Stimulated activated CD8-positive, alpha-beta memory T cell treated with anti-CD3 and anti-CD28 coated beads, Interleukin-4, amount 100 ng/mL, for 4 hours (primary cell): Measurements from ENCODE around the gene GPR160.

Experiments
- DNase-seq, 2 donors: peaks; one replicate each; pipeline ENCODE4 v3.0.0-alpha.2; 2020; ENCODE audit warnings: low read depth in 2 of 2, low spot score in 1 of 2

Gene GPR160

GRCh38 chr3:170063691-170064090 is 25.9 kb downstream of the GPR160 start:
- DNase-seq: no peak

- no peak for DNase-seq
Observed at GRCh38 chr3:170064108-170064507, 26.3 kb downstream of the GPR160 start.

GRCh38 chr3:170075441-170076091 is 37.8 kb downstream of the GPR160 start:
- DNase-seq: no peak

- no peak for DNase-seq
Observed at GRCh38 chr3:170076715-170077238, 39.0 kb downstream of the GPR160 start.

- DNase-seq: no peak
Observed at GRCh38 chr3:170077361-170077760, 39.6 kb downstream of the GPR160 start.

GRCh38 chr3:170078620-170079281 is 41.0 kb downstream of the GPR160 start:
- no peak for DNase-seq

GRCh38 chr3:170079536-170080165 is 41.9 kb downstream of the GPR160 start:
- no peak for DNase-seq

GRCh38 chr3:170080605-170081004 is 42.8 kb downstream of the GPR160 start:
- DNase-seq: no peak

GRCh38 chr3:170081079-170081741 is 43.4 kb downstream of the GPR160 start:
- no peak for DNase-seq

GRCh38 chr3:170083343-170083742 is 45.5 kb downstream of the GPR160 start:
- DNase-seq: no peak

- DNase-seq: no peak
Observed at GRCh38 chr3:170085396-170085795, 47.6 kb downstream of the GPR160 start.

GRCh38 chr3:170089862-170090600 is 52.2 kb downstream of the GPR160 start:
- DNase-seq: no peak

GRCh38 chr3:170090601-170090981 is 52.8 kb downstream of the GPR160 start:
- DNase-seq: no peak

GRCh38 chr3:170092907-170093306 is 55.1 kb downstream of the GPR160 start:
- no peak for DNase-seq

- no peak for DNase-seq
Observed at GRCh38 chr3:170095771-170096170, 58.0 kb downstream of the GPR160 start.

- no peak for DNase-seq
Observed at GRCh38 chr3:170096342-170096741, 58.5 kb downstream of the GPR160 start.

GRCh38 chr3:170098753-170099152 is 61.0 kb downstream of the GPR160 start:
- no peak for DNase-seq

GRCh38 chr3:170100944-170101343 is 63.1 kb downstream of the GPR160 start:
- DNase-seq: no peak

- DNase-seq: no peak
Observed at GRCh38 chr3:170102431-170102830, 64.6 kb downstream of the GPR160 start.

- DNase-seq: no peak
Observed at GRCh38 chr3:170107941-170108340, 70.1 kb downstream of the GPR160 start.

- no peak for DNase-seq
Observed at GRCh38 chr3:170108955-170109354, 71.2 kb downstream of the GPR160 start.
